ENCODE data around the gene MXRA7.
"Not testable (repeated sequence)": the region's sequence is repeated elsewhere in the genome, so short reads cannot be mapped to it uniquely, and the experiment has no call there.

The MXRA7 gene

GRCh38 chr17:76657505-76658241, 53.1 kb downstream of the MXRA7 start:
- in situ Hi-C loops (cut with HindIII; ENCODE audit: low sequenced_read_pairs) = no loop called here

GRCh38 chr17:76654408-76654807, 56.4 kb downstream of the MXRA7 start:
- in situ Hi-C loops (cut with HindIII; ENCODE audit: low sequenced_read_pairs) = no loop called here

GRCh38 chr17:76650504-76650903, 60.3 kb downstream of the MXRA7 start:
- in situ Hi-C loops (cut with HindIII; ENCODE audit: low sequenced_read_pairs) = no loop called here

GRCh38 chr17:76646712-76647111, 64.1 kb downstream of the MXRA7 start:
- in situ Hi-C loops (cut with HindIII; ENCODE audit: low sequenced_read_pairs) = no loop called here

- in situ Hi-C loops (cut with HindIII; ENCODE audit: low sequenced_read_pairs) = no loop called here
These were observed 65.3 kb downstream of the MXRA7 start for GRCh38 chr17:76645481-76645880.

- in situ Hi-C loops (cut with HindIII; ENCODE audit: low sequenced_read_pairs) = no loop called here
These were observed 65.8 kb downstream of the MXRA7 start for GRCh38 chr17:76644995-76645394.

DNA sequence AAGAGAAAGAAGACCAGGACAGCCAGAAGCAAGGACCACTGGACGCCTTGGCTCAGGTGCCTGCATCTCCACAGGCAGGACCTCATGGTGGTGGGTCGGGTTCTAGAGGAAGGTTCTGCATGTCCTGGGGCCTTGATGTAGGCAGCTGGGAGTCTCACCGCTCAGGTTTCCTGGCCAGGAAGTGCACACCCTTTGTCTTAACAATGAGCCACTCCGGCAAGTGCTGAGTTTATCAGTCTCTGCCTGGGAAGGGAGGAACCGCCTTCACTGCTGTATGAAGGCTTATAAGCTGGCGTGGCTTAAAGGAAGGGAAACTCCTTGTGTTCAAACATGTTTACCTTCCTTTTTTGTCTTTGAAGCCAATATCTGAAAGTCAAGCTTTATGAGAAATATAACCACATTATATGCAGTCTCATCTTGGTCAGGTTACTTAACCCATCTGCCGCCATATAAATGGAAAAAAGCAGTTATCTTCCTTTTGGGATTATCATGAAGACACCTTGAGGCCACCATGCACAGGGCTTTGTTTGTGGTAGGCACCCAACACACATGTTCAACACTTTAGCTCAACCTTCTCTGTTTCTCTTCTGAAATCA, 67.1 kb downstream of the MXRA7 start, which contains the start of gene ST6GALNAC1:
ST6GALNAC1 (minus strand) TSS at position 205 of the 596 bp plus-strand sequence; CDS start at position 86, 119 bp downstream.
- in situ Hi-C loops (cut with HindIII; ENCODE audit: low sequenced_read_pairs) = no loop called here

- in situ Hi-C loops (cut with HindIII; ENCODE audit: low sequenced_read_pairs) = no loop called here
These were observed 67.8 kb downstream of the MXRA7 start for GRCh38 chr17:76642994-76643393.

- in situ Hi-C loops (cut with HindIII; ENCODE audit: low sequenced_read_pairs) = no loop called here
These were observed 68.7 kb downstream of the MXRA7 start for GRCh38 chr17:76642032-76642561.

- in situ Hi-C loops (cut with HindIII; ENCODE audit: low sequenced_read_pairs) = no loop called here
These were observed 69.3 kb downstream of the MXRA7 start for GRCh38 chr17:76641501-76641900.

GRCh38 chr17:76640550-76641380, 70.0 kb downstream of the MXRA7 start:
- in situ Hi-C loops (cut with HindIII; ENCODE audit: low sequenced_read_pairs) = no loop called here

DNA sequence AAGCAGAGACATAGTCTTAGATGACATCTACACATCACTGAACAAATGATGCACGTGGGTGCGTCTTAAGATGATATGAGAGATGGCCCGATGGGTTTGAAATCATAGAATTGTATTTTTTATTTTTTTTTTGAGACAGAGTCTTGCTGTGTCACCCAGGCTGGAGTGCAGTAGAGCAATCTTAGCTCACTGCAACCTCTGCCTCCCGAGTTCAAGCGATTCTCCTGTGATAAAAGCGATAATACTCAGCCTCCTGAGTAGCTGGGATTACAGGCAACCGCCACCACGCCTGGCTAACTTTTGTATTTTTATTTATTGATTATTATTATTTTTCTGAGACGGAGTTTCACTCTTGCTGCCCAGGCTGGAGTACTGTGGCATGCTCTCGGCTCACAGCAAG, 72.5 kb downstream of the MXRA7 start:
- in situ Hi-C loops (cut with HindIII; ENCODE audit: low sequenced_read_pairs) = no loop called here

GRCh38 chr17:76636486-76637206, 74.1 kb downstream of the MXRA7 start:
- in situ Hi-C loops (cut with HindIII; ENCODE audit: low sequenced_read_pairs) = not testable (repeated sequence)

- in situ Hi-C loops (cut with HindIII; ENCODE audit: low sequenced_read_pairs) = no loop called here
These were observed 75.0 kb downstream of the MXRA7 start for GRCh38 chr17:76635659-76636360.

DNA sequence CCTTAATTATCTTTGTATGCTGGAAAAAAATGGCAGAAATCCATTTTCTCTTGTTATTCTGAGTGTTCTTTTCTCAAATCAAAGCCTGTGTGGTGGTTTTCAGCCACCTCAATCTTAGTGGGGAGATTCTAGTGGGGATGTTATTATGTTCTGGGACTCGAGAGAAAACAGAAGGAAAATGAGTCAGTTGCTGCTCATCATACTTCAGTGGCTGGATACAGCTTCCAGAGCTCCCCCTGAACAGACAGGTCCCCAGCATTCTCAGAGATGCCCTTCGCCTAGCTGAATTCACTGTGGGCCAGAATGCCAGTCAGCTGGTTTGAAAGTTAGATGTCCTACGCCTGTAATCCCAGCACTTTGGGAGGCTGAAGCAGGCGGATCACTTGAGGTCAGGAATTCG, 75.7 kb downstream of the MXRA7 start:
- in situ Hi-C loops (cut with HindIII; ENCODE audit: low sequenced_read_pairs) = no loop called here

DNA sequence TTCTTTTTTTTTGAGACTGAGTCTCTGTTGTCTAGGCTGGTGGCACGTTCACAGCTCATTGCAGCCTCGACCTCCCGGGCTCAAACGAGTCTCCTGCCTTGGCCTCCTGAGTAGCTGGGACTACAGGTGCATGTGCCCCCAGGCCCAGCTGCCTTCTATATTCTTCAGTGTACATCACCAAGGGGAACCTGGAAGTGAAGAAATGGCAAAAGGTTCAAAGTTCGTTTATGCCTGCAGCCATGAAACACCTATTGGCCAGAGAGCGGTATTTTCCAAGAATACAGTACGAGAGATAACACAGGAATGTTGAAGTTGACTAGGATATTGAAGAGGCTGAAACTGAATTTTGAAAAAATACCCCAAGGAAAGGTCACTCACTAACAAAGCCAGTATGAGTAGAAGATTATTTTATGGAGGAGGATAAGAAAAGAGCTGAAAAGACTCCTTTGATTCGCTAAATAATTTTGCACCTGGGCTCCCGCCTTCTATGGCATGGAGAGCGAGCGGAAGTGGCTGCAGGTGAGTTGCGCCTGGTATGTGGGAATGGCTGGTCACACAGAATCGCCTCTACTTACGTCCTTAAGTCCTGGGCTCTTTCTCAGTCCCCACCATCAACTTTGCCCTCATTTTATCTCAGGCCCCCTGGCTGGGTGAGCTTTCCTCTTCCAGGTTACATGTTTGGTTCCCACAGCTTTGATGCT, 77.0 kb downstream of the MXRA7 start:
- in situ Hi-C loops (cut with HindIII; ENCODE audit: low sequenced_read_pairs) = no loop called here

DNA sequence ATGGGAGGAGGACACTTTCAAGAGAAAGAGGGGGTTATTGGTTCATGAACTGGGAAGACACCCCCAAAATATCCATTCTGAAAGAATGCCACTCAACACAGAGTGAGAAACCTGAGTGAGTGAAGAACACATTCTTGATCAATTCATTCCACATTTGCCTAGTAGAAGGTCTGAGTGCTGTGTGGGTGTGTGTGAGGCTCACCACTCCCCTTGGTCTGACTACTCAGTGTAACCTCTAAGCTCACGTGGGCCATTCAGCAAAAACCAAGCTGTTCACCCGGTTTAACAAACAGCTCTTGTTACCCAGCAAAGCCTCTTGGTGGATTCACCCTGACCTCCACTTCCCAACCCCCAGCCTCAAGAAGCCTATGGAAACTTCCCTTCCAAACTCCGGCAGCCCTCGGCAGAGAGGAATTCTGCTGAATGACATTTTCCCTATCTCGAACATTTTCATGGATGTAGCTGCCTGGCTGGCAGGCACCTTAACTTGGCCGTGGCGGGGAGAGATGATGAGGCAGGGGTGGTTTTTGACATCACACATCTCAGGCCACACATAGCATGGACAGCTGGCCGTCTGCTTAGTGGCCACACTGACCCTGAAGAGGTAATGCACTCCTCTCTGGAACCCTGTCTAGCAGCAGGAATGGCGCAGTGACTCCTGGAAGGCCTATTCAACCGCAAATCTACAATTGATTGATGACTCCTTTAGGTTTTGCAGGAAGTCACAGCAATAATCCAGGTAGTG, 78.8 kb downstream of the MXRA7 start:
- in situ Hi-C loops (cut with HindIII; ENCODE audit: low sequenced_read_pairs) = no loop called here

DNA sequence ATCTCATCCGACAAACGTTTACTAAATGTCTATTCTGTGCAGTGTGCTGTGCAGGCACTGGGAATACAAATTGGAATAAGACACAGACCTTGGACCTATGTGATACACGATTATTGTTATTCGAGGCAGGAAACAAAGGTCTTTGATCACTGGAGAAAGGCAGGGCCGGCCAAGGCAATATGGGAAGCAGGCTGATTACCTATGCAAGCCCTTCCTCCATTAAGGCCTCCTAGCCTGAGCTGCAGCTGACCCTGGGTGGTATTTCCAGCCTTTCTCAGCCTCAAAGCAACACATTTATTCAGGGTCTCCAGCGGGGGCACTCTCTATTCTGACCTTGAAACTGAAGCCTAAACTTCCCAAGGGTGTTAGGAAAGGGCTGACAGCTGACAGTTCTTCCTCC, 80.6 kb downstream of the MXRA7 start:
- in situ Hi-C loops (cut with HindIII; ENCODE audit: low sequenced_read_pairs) = no loop called here

All from DLD1 (cell line).